Adipose tissue (tissue), 3 donors: ENCODE data around the gene DNM2. TPM values are rescaled to one million over a fixed set of nuclear protein-coding genes. Genes with fewer than 3 reads are reported as not detected.

Source experiments
- polyA plus RNA-seq, 3 donors: library from polyadenylated mRNA; stranded (reverse); fragments of 200-250 nt; gene quantifications; one replicate each; pipeline ENCODE4 v1.2.3, GENCODE V29; 2013
- donor health status: healthy with polysubstance abuse.
- donor health status: Bipolar disorder and iron deficiency.
- donor health status: healthy.

DNM2 gene
- polyA plus RNA-seq, 3 donors: 56.5 to 81.6 (median 64.2) TPM

Other genes with a start within 250 kb of the DNM2 start
- gene KEAP1, start 214.7 kb upstream of the DNM2 start, polyA plus RNA-seq: 10 to 100 TPM; 26.6 to 50.8 (median 50.0) TPM
- gene S1PR5, start 200.6 kb upstream of the DNM2 start, polyA plus RNA-seq: under 1 TPM in 2 of 3 donors, not detected in 1; 0.12 to 0.20 TPM
- 10 to 100 TPM; 12.0 to 23.0 (median 21.5) TPM for gene ATG4D, start 174.2 kb upstream of the DNM2 start, polyA plus RNA-seq
- 10 to 100 TPM; 14.8 to 17.5 (median 15.2) TPM for gene KRI1, start 152.1 kb upstream of the DNM2 start, polyA plus RNA-seq
- 10 to 100 TPM in 2 of 3 donors, 1 to 10 TPM in 1; 6.3 to 24.3 (median 22.2) TPM for gene CDKN2D, start 149.1 kb upstream of the DNM2 start, polyA plus RNA-seq
- gene AP1M2, start 130.8 kb upstream of the DNM2 start, polyA plus RNA-seq: 10 to 100 TPM in 1 of 3 donors, 1 to 10 TPM in 1, not detected in 1; 5.4 to 37.3 TPM
- gene SLC44A2, start 92.5 kb upstream of the DNM2 start, polyA plus RNA-seq: 10 to 100 TPM; 32.4 to 68.7 (median 62.9) TPM
- gene ILF3, start 63.7 kb upstream of the DNM2 start, polyA plus RNA-seq: 100 to 1,000 TPM in 1 of 3 donors, 10 to 100 TPM in 2; 51.6 to 116 (median 79.9) TPM
- 10 to 100 TPM; 50.7 to 96.5 (median 59.4) TPM for gene QTRT1, start 16.6 kb upstream of the DNM2 start, polyA plus RNA-seq
- gene TMED1, start 118.1 kb downstream of the DNM2 start, polyA plus RNA-seq: 10 to 100 TPM; 27.9 to 40.1 (median 36.5) TPM
- 1 to 10 TPM; 1.4 to 6.6 (median 6.4) TPM for gene C19orf38, start 130.3 kb downstream of the DNM2 start, polyA plus RNA-seq
- gene CARM1, start 153.5 kb downstream of the DNM2 start, polyA plus RNA-seq: 10 to 100 TPM; 17.3 to 28.9 (median 22.4) TPM
- gene YIPF2, start 210.6 kb downstream of the DNM2 start, polyA plus RNA-seq: 10 to 100 TPM; 33.6 to 49.9 (median 39.6) TPM
- 10 to 100 TPM; 11.6 to 17.0 (median 16.7) TPM for gene TIMM29, start 210.7 kb downstream of the DNM2 start, polyA plus RNA-seq
- 10 to 100 TPM; 22.5 to 42.5 (median 37.7) TPM for gene SMARCA4, start 243.0 kb downstream of the DNM2 start, polyA plus RNA-seq